ENCODE data around the gene COX14. TPM values are rescaled to one million over a fixed set of nuclear protein-coding genes. Genes with fewer than 3 reads are reported as not detected.

Gene COX14
- total and polyA plus RNA-seq, 10 of the 15 experiments (the other 5 are each of a cell fraction or from before 2014, with no cell fraction given), result 44.6 to 361 (median 120) TPM

GRCh38 chr12:50084775-50085614 lies 27.0 kb upstream of the COX14 start, which contains the start of gene SMARCD1 (continued):
- TF ChIP-seq TCF7 (IDR thresholded peaks at IDR 0.05; ENCODE audit: borderline replicate concordance), result no peak
- peak; percentile 65 to 92 (median 72) for TF ChIP-seq CTCF (IDR thresholded peaks at IDR 0.05 in 2 of 3, conservative IDR thresholded peaks at IDR 0.05 in 1 of 3; ENCODE audit: control insufficient read depth in 2 of 3, extremely low read depth in 1 of 3, insufficient read depth in 1 of 3, low read depth in 3 of 3, low read length in 3 of 3)
- peak; percentile 79; the same call in 1 of the 2 replicates for TF ChIP-seq MXI1 (IDR thresholded peaks at IDR 0.05; ENCODE audit: low read depth, low read length)
- peak; percentile 78 for TF ChIP-seq POLR2A (IDR thresholded peaks at IDR 0.05; ENCODE audit: low read depth, low read length)
- no peak for TF ChIP-seq MAX (IDR thresholded peaks at IDR 0.05; ENCODE audit: low read depth, low read length)
- peak; percentile 45 for TF ChIP-seq SIX5 (IDR thresholded peaks at IDR 0.05; ENCODE audit: low read depth, low read length, severe bottlenecking)
- 0 out of 4 replicates have a peak, but pooled peaks of 1 of the 2 experiments have one; percentile 28 for TF ChIP-seq SRF (IDR thresholded peaks at IDR 0.05; ENCODE audit: low read depth in 2 of 2, low read length in 2 of 2)
- TF ChIP-seq SUZ12 (IDR thresholded peaks at IDR 0.05; ENCODE audit: unreplicated experiment), result no peak
- TF ChIP-seq CREM (IDR thresholded peaks at IDR 0.05; ENCODE audit: low read depth), result peak; percentile 55
- TF ChIP-seq RB1 (IDR thresholded peaks at IDR 0.05; ENCODE audit: borderline replicate concordance), result no peak; the same call in 1 of the 2 replicates
- 0 out of 2 replicates have a peak, but pooled peaks have one; percentile 44 for TF ChIP-seq DPF2 (IDR thresholded peaks at IDR 0.05)
- TF ChIP-seq SMAD5 (IDR thresholded peaks at IDR 0.05; ENCODE audit: low read depth), result 0 out of 2 replicates have a peak, but pooled peaks have one; percentile 61
- peak; percentile 52; the same call in 1 of the 2 replicates for TF ChIP-seq ZNF592 (IDR thresholded peaks at IDR 0.05)
- peak; percentile 42; the same call in 1 of the 2 replicates for TF ChIP-seq GATAD2B (conservative IDR thresholded peaks at IDR 0.05; ENCODE audit: low read depth)
- no peak for TF ChIP-seq CHD4 (IDR thresholded peaks at IDR 0.05)
- TF ChIP-seq POLR2AphosphoS5 (IDR thresholded peaks at IDR 0.05; ENCODE audit: low read length), result peak; percentile 58; the same call in 1 of the 2 replicates
- TF ChIP-seq PKNOX1 (IDR thresholded peaks at IDR 0.05), result 0 out of 2 replicates have a peak, but pooled peaks have one; percentile 45
